DND-41 (cell line): Measurements from ENCODE around the gene JAK3.

Experiments
- ATAC-seq: fragments of 200-7000 bp; cut with Tn5 transposase; 3 replicates; pipeline ENCODE4 v1.9.1; 2021; ENCODE audit warnings: low read depth; ENCODE audit not compliant: insufficient read depth
- DNase-seq: peaks from one replicate; pipeline ENCODE4 v3.0.0-alpha.2; 2020
- H2AFZ ChIP-seq: 2 replicates; pipeline ENCODE4 v1.6.0; 2012; ENCODE audit warnings: low read depth, low read length
- H3K27ac ChIP-seq: 2 replicates; pipeline ENCODE4 v1.5.1; 2012; ENCODE audit warnings: low read length, inconsistent platforms
- H3K27me3 ChIP-seq: fragments of 200-600 bp; sonication (generic); 2 replicates; pipeline ENCODE4 v1.6.0; 2012; ENCODE audit warnings: low read length, mild to moderate bottlenecking, inconsistent platforms; ENCODE audit not compliant: insufficient read depth, poor library complexity
- H3K36me3 ChIP-seq: 2 replicates; pipeline ENCODE4 v1.5.1; 2012; ENCODE audit warnings: low read length, inconsistent platforms; ENCODE audit not compliant: insufficient read depth
- H3K4me1 ChIP-seq: 2 replicates; pipeline ENCODE4 v1.5.1; 2012; ENCODE audit warnings: mild to moderate bottlenecking, low read length; ENCODE audit not compliant: insufficient read depth
- H3K4me2 ChIP-seq: 2 replicates; pipeline ENCODE4 v1.6.0; 2012; ENCODE audit warnings: mild to moderate bottlenecking, moderate library complexity, low read length, inconsistent platforms; ENCODE audit not compliant: insufficient read depth
- H3K4me3 ChIP-seq, 2 experiments: fragments of 200-600 bp in 1 of 2; shearing (Covaris generic) in 1 of 2; 2 replicates each; pipeline ENCODE4 v1.5.1; 2012 to 2016; ENCODE audit warnings: inconsistent platforms in 2 of 2, low read length in 2 of 2, mild to moderate bottlenecking in 2 of 2, low read depth in 1 of 2, moderate library complexity in 1 of 2
- H3K79me2 ChIP-seq: 2 replicates; pipeline ENCODE4 v1.6.0; 2012; ENCODE audit warnings: low read length, inconsistent platforms; ENCODE audit not compliant: insufficient read depth
- H3K9ac ChIP-seq: 2 replicates; pipeline ENCODE4 v1.6.0; 2012; ENCODE audit warnings: low read depth, mild to moderate bottlenecking, inconsistent platforms, low read length, moderate library complexity
- H3K9me3 ChIP-seq: 2 replicates; pipeline ENCODE4 v1.5.1; 2012; ENCODE audit warnings: low read length, moderate library complexity, mild to moderate bottlenecking, inconsistent platforms; ENCODE audit not compliant: insufficient read depth, severe bottlenecking
- H4K20me1 ChIP-seq: 2 replicates; pipeline ENCODE4 v1.6.0; 2012; ENCODE audit warnings: low read length; ENCODE audit not compliant: insufficient read depth
- CTCF ChIP-seq: IDR thresholded peaks from 2 replicates; pipeline ENCODE4 v1.5.1; 2012; ENCODE audit warnings: borderline replicate concordance, low read length, moderate library complexity, mild to moderate bottlenecking; ENCODE audit not compliant: poor library complexity, severe bottlenecking; ENCODE audit errors: extremely low read depth
- EZH2 ChIP-seq: IDR thresholded peaks from 3 replicates; pipeline ENCODE4 v1.6.1; 2012; ENCODE audit warnings: borderline replicate concordance, low read depth, mild to moderate bottlenecking, moderate library complexity, low read length, inconsistent platforms; ENCODE audit not compliant: severe bottlenecking

JAK3 gene

GRCh38 chr19:17843908-17844490, 3.8 kb downstream of the JAK3 start:
- Histone ChIP-seq H3K4me3 (no peak overlapping the region), H3K36me3 (0 out of 2 replicates have a peak, but pooled peaks cover 6% of the 10 kb centered on the region), H3K9ac (no peak overlapping the region), H3K79me2 (0 out of 2 replicates have a peak, but pooled peaks cover 4% of the 10 kb centered on the region), H3K4me1 (peaks cover 17% of the 10 kb centered on the region), H3K4me2 (no peak overlapping the region), H3K9me3 (no peaks in the 10 kb centered on the region), H3K27me3 (no peaks in the 10 kb centered on the region), H4K20me1 (no peaks in the 10 kb centered on the region), H3K27ac (no peak overlapping the region), H2AFZ (no peak overlapping the region)
- ATAC-seq (no peak), DNase-seq (no peak)
- TF ChIP-seq EZH2 (no peak), CTCF (no peak)

GRCh38 chr19:17843292-17843827, 4.4 kb downstream of the JAK3 start:
- Histone ChIP-seq H3K4me2 (no peak overlapping the region), H2AFZ (no peak overlapping the region), H4K20me1 (no peaks in the 10 kb centered on the region), H3K9ac (no peak overlapping the region), H3K79me2 (0 out of 2 replicates have a peak, but pooled peaks cover 4% of the 10 kb centered on the region), H3K9me3 (no peaks in the 10 kb centered on the region), H3K27me3 (no peaks in the 10 kb centered on the region), H3K4me1 (peaks cover 17% of the 10 kb centered on the region), H3K27ac (no peak overlapping the region), H3K4me3 (no peak overlapping the region), H3K36me3 (0 out of 2 replicates have a peak, but pooled peaks cover 6% of the 10 kb centered on the region)
- TF ChIP-seq CTCF (no peak), EZH2 (no peak)
- no peak for DNase-seq
- no peak for ATAC-seq

- no peak overlapping the region for H3K4me2 ChIP-seq
- no peaks in the 10 kb centered on the region for H4K20me1 ChIP-seq
- no peak for DNase-seq
- H3K36me3 ChIP-seq = 0 out of 2 replicates have a peak, but pooled peaks cover 6% of the 10 kb centered on the region
- H2AFZ ChIP-seq = no peak overlapping the region
- no peaks in the 10 kb centered on the region for H3K27me3 ChIP-seq
- no peak overlapping the region for H3K27ac ChIP-seq
- TF ChIP-seq CTCF = no peak
- TF ChIP-seq EZH2 = no peak
- H3K4me3 ChIP-seq = no peak overlapping the region
- no peaks in the 10 kb centered on the region for H3K9me3 ChIP-seq
- H3K79me2 ChIP-seq = 0 out of 2 replicates have a peak, but pooled peaks cover 4% of the 10 kb centered on the region
- no peak overlapping the region for H3K9ac ChIP-seq
- peaks cover 12% of the 10 kb centered on the region for H3K4me1 ChIP-seq
- ATAC-seq = no peak
Measured at GRCh38 chr19:17842663-17843291, 5.0 kb downstream of the JAK3 start.
